Activated T-cell treated with anti-CD3 and anti-CD28 coated beads, Interleukin-2, amount 50 U/mL, for 1 hour (primary cell): ENCODE measurements around the gene SMCO3.

Source experiments
- DNase-seq: peaks from one replicate; pipeline ENCODE4 v3.0.0-alpha.2; 2020

Gene SMCO3

DNA sequence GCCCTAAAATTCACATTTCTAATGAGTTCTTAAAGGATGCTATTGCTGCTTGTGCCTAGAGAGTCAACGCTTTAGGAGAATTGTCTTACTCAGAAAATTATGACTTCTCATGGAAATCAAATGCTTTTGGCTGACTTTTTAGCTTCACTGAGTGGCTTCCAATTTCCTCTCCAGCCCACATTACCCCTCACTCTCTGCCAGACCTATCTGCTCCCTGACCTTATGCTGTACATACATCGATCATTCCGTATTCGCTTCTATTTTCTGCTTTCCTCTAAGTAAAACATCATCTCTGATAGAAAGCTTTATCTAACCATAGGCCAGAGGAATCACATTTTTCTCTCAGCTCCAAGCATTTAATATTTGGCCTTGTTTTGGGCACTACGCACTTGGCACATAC is 12.5 kb upstream of the SMCO3 start:
- no peak for DNase-seq

DNA sequence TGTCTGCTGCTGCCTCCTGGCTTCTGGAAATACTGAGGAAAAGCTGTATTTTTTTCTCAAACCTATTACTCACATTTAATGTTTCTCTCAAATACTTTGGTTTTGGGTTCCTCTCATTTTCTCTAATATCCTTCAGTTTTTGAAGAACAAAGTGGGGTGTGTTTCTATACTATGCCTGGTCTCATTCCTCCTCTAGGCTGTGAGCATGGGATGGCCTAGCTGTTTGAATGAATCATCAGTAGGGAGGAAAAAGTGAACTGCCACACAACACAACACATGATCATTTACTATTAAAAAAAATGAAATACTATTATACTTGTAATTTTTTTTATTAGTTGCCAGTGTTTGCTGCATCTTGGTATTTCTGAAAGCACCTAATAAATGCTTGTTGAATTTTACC is 11.3 kb upstream of the SMCO3 start:
- no peak for DNase-seq

DNA sequence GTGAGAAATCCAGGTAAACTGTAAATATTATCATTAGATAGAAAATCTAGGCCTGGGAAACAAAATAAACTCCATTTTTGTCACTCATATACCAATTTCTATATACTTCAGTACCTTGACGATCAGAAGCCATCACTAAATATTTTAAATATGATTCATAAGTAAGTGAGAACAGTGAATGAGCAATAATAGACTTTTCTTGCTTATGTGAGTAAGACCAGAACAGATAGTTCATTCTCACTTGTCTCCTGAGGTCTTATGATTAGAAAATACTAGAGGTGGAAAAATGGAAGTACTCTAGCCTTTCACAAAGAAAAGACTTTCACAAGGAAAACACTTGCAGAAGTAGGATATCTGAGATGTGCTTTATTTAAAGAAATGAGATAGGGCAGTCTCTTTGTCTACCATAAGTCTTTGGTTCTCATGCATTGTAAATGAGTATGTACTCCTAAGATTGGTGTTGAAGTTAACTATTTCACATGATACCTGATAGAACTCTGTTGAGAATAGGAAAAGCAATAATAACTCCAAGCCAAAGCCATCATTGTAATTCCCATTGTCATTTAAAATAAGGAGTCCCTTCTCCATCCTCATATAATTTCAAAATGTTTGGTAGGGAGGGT is 10.1 kb upstream of the SMCO3 start:
- no peak for DNase-seq

GRCh38 chr12:14811486-14811885 is 2.5 kb downstream of the SMCO3 start:
- DNase-seq, result no peak

DNA sequence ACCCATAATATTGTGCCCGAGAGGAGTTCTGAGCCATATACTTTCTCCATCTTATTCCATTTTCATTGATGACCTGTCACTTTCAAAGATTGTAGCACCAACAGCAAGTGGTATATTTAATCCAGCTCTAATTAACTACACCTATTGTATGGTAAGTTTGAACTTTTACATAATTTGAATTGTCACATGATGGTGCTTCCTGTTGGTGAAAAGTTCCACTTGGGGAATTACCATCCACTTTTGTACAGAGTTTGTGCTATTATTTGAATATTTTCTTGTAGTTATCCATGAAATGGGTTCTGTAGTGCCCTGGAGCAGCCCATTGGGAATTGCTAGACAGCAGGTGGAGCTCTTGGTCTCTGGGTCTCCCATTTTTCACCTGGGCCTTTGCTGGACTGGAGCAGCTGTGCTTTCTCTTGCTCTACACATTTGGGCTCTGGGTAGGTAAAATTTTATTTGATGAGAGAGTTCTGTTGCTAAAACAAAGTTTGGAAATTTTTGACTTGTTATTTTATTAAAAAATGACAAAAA is 3.0 kb downstream of the SMCO3 start:
- DNase-seq, result no peak

- no peak for DNase-seq
Observed at GRCh38 chr12:14810167-14810952, 3.6 kb downstream of the SMCO3 start.

- DNase-seq, result no peak
Observed at GRCh38 chr12:14803830-14804160, 10.2 kb downstream of the SMCO3 start.

- peak; percentile 79 for DNase-seq
Observed at GRCh38 chr12:14803011-14803829, 10.8 kb downstream of the SMCO3 start, which contains the start of the genes C12orf60 and WBP11. Gene C12orf60, plus strand, starts transcription at chr12:14803670. Its CDS starts 19,266 bp downstream, at chr12:14822936. Gene WBP11, minus strand, starts transcription at chr12:14803478. Its CDS starts 2,095 bp downstream, at chr12:14801383.

- DNase-seq, result no peak
Observed at GRCh38 chr12:14802721-14803010, 11.3 kb downstream of the SMCO3 start.

DNA sequence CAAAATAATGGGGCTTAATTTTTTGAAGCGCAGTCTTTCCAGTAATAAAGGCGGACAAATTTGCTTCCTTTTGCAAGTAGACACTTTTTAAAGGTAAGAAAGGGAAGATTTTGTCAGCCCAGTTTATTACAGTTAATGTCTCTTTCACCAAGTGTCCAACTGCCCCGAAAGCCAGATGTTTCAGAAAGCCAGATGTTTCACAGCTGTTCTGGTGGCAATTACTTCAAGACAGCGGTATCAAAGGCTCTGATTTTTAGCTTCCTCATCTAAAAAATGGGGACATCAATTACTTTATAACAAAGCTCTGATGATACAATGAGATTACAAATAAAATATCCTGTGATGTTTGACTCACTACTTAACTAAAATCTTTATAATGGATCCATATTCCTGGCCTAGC is 11.7 kb downstream of the SMCO3 start:
- no peak for DNase-seq

- DNase-seq, result no peak
Observed at GRCh38 chr12:14795028-14795448, 18.9 kb downstream of the SMCO3 start.

DNA sequence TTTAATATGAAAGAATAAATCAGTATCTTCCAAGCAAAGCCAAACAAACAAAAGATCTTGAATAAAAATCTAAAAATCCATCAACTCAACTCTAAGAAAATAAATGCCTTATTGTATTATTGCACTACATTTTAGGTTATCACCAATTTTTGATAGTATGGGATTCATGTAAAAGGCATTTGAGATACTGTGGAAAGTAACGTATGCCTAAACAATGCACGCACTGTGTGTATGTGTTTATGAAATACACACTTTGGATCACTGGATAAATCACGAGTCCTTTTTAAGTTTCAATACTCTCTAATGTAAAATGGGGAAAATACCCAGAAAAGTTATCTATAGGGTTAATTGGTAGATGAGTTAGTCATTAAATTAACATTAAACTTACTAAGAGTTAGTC is 28.4 kb downstream of the SMCO3 start:
- no peak for DNase-seq

DNA sequence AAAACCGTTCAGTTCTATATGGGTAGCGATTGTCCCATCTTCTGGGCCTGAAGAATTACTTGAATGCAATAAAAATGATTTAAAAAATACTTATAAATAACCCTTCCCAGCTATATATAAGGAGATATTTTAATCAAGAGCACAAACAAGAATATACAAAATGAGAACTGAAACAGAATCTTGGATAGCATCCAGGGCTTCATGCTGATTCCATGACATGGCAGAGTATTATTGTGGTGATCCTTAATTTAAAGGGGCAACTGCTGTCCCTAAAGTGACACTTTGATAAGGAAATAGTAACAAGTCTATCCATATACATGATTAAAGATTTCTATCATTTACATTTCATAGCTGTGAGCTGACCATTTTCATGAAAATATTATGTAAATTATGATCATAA is 29.5 kb downstream of the SMCO3 start:
- no peak for DNase-seq

- DNase-seq, result no peak
Observed at GRCh38 chr12:14782756-14783155, 31.2 kb downstream of the SMCO3 start.

DNA sequence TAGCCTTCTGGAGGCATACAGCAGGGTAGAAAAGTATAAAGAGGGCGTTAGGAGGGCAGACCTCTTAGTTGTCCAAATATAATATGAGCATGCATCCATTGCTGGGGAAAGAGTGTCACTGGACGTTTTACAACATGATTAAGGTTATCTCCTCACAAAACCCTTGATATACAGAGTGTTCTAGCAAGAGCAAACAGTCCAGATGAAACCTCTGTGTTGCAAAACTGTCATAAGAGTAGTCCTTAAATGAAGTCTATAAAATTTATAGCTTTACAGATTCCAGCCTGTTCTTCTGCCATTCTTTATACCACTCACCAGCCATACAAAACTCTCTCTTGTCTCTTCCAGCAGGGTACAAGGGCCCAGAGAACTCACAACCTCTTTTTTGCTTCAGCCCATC is 32.4 kb downstream of the SMCO3 start:
- no peak for DNase-seq

- no peak for DNase-seq
Observed at GRCh38 chr12:14780859-14781258, 33.1 kb downstream of the SMCO3 start.

- DNase-seq, result no peak
Observed at GRCh38 chr12:14779834-14780233, 34.1 kb downstream of the SMCO3 start.

- DNase-seq, result no peak
Observed at GRCh38 chr12:14777271-14777670, 36.7 kb downstream of the SMCO3 start.

GRCh38 chr12:14776236-14776961 is 37.6 kb downstream of the SMCO3 start:
- DNase-seq, result no peak

DNA sequence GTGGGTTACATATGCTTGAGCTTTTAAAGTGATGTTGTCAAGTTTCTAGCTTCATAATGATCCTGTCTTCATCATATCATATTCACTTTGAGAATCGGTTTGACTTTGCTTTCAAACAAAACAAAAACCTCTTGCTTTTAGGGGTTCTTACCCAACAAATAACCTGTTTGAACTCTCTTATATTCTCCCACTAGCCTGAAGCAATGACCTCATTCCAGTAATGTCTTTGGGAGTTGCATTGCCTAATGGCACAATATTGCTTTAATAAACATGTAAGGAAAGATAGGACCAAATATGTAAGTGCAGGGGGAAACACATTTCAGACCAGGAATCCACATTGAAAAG is 38.4 kb downstream of the SMCO3 start:
- no peak for DNase-seq

GRCh38 chr12:14774906-14775635 is 38.9 kb downstream of the SMCO3 start:
- DNase-seq, result peak; percentile 50
